WERI-Rb-1 (cell line): ENCODE data around the gene KLHL21.
A peak's percentile ranks its signal among the peaks of the same experiment; 100 is the strongest.
"Not testable (repeated sequence)": the region's sequence is repeated elsewhere in the genome, so short reads cannot be mapped to it uniquely, and the experiment has no call there.

ENCODE experiments used
- DNase-seq: peaks from one replicate; pipeline ENCODE4 v3.0.0-alpha.2; 2020
- H3K27ac ChIP-seq: fragments of 250-450 bp; sonication (Bioruptor Pico); 2 replicates; pipeline ENCODE4 v1.5.1; 2020; ENCODE audit warnings: mild to moderate bottlenecking, moderate library complexity
- H3K27me3 ChIP-seq: fragments of 250-450 bp; sonication (Bioruptor Pico); 2 replicates; pipeline ENCODE4 v1.5.1; 2021; ENCODE audit warnings: mild to moderate bottlenecking, low read depth, moderate library complexity; ENCODE audit not compliant: insufficient read depth, severe bottlenecking
- H3K36me3 ChIP-seq: fragments of 250-450 bp; sonication (Bioruptor Pico); 2 replicates; pipeline ENCODE4 v1.5.1; 2020; ENCODE audit warnings: mild to moderate bottlenecking, moderate library complexity
- H3K4me3 ChIP-seq: 2 replicates; pipeline ENCODE4 v1.5.1; 2011; ENCODE audit warnings: low read depth, mild to moderate bottlenecking, control low read depth, low read length
- H3K9me3 ChIP-seq: fragments of 250-450 bp; sonication (Bioruptor Pico); 2 replicates; pipeline ENCODE4 v1.5.1; 2021; ENCODE audit warnings: mild to moderate bottlenecking, moderate library complexity; ENCODE audit not compliant: severe bottlenecking
- CTCF ChIP-seq: IDR thresholded peaks from 2 replicates; pipeline ENCODE4 v1.5.1; 2011; ENCODE audit warnings: low read depth, mild to moderate bottlenecking, control low read depth, inconsistent platforms, low read length

KLHL21 gene

GRCh38 chr1:6638226-6638625, 35.6 kb upstream of the KLHL21 start:
- Histone ChIP-seq H3K36me3 (peaks cover 88% of the 10 kb centered on the region), H3K27ac (no peak overlapping the region)
- DNase-seq: no peak

GRCh38 chr1:6637770-6638169, 35.1 kb upstream of the KLHL21 start:
- Histone ChIP-seq H3K27ac (no peak overlapping the region), H3K9me3 (no peaks in the 10 kb centered on the region), H3K4me3 (no peak overlapping the region), H3K36me3 (peaks cover 90% of the 10 kb centered on the region), H3K27me3 (no peaks in the 10 kb centered on the region)
- DNase-seq: no peak
- TF ChIP-seq CTCF: no peak

More at GRCh38 chr1:6638226-6638625, 35.6 kb upstream of the KLHL21 start:
- no peak overlapping the region for H3K4me3 ChIP-seq
- no peak for TF ChIP-seq CTCF
- no peaks in the 10 kb centered on the region for H3K27me3 ChIP-seq
- no peaks in the 10 kb centered on the region for H3K9me3 ChIP-seq

GRCh38 chr1:6636778-6637177, 34.1 kb upstream of the KLHL21 start:
- H3K4me3 ChIP-seq, H3K9me3 ChIP-seq, H3K27ac ChIP-seq, H3K27me3 ChIP-seq, DNase-seq: not testable (repeated sequence)
- H3K36me3 ChIP-seq: peaks cover 87% of the 10 kb centered on the region

GRCh38 chr1:6635910-6636760, 33.5 kb upstream of the KLHL21 start:
- DNase-seq: no peak
- TF ChIP-seq CTCF: no peak
- H3K36me3 ChIP-seq: peaks cover 84% of the 10 kb centered on the region
- H3K27ac ChIP-seq: no peak overlapping the region
- H3K27me3 ChIP-seq: no peaks in the 10 kb centered on the region
- no peaks in the 10 kb centered on the region for H3K9me3 ChIP-seq
- no peak overlapping the region for H3K4me3 ChIP-seq

- no peak for TF ChIP-seq CTCF
- Histone ChIP-seq H3K27ac (no peak overlapping the region), H3K27me3 (no peaks in the 10 kb centered on the region), H3K36me3 (peaks cover 76% of the 10 kb centered on the region), H3K9me3 (no peaks in the 10 kb centered on the region), H3K4me3 (no peak overlapping the region)
- DNase-seq: no peak
These were observed 32.7 kb upstream of the KLHL21 start for GRCh38 chr1:6635161-6635909.

GRCh38 chr1:6634371-6635052, 31.8 kb upstream of the KLHL21 start:
- Histone ChIP-seq H3K36me3 (peaks cover 80% of the 10 kb centered on the region), H3K4me3 (no peak overlapping the region), H3K9me3 (no peaks in the 10 kb centered on the region), H3K27me3 (no peaks in the 10 kb centered on the region), H3K27ac (peak overlapping the region; percentile 8; the same call in 1 of the 2 replicates)
- peak; percentile 91 for TF ChIP-seq CTCF
- peak; percentile 77 for DNase-seq
